Measurements from ENCODE around the gene TSPOAP1.

DNA sequence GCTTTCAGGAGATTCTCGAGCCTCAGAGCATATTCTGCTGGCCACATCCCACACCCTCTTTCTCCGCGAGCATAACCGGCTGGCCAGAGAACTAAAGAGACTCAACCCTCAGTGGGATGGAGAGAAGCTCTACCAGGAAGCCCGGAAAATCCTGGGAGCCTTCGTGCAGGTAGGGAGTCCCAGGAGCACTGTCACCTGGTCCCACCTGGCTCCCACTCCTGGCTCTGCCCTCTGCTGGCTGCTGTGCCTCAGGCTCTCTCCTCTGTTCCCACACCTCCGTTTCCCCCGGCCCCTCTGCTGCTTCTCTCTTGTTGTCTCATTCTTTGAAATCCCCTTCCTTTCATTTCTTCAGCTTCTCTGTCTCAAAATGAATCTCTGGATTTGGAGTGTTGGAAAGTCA is 73.8 kb downstream of the TSPOAP1 start:
- TF ChIP-seq, protein P1, sequence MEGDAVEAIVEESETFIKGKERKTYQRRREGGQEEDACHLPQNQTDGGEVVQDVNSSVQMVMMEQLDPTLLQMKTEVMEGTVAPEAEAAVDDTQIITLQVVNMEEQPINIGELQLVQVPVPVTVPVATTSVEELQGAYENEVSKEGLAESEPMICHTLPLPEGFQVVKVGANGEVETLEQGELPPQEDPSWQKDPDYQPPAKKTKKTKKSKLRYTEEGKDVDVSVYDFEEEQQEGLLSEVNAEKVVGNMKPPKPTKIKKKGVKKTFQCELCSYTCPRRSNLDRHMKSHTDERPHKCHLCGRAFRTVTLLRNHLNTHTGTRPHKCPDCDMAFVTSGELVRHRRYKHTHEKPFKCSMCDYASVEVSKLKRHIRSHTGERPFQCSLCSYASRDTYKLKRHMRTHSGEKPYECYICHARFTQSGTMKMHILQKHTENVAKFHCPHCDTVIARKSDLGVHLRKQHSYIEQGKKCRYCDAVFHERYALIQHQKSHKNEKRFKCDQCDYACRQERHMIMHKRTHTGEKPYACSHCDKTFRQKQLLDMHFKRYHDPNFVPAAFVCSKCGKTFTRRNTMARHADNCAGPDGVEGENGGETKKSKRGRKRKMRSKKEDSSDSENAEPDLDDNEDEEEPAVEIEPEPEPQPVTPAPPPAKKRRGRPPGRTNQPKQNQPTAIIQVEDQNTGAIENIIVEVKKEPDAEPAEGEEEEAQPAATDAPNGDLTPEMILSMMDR (IDR thresholded peaks at IDR 0.05 in 4 of 5, conservative IDR thresholded peaks at IDR 0.05 in 1 of 5) = no peak
- TF ChIP-seq POLR2A (IDR thresholded peaks at IDR 0.05) = no peak

Measured in gastrocnemius medialis (tissue), 4 donors.